GM21529 (cell line): ENCODE measurements around the gene PPP2R2D.

ENCODE experiments used
- ATAC-seq: cut with Tn5 transposase; IDR thresholded peaks from one replicate; pipeline ENCODE4 v1.9.1; 2021; ENCODE audit not compliant: unreplicated experiment

The PPP2R2D gene

DNA sequence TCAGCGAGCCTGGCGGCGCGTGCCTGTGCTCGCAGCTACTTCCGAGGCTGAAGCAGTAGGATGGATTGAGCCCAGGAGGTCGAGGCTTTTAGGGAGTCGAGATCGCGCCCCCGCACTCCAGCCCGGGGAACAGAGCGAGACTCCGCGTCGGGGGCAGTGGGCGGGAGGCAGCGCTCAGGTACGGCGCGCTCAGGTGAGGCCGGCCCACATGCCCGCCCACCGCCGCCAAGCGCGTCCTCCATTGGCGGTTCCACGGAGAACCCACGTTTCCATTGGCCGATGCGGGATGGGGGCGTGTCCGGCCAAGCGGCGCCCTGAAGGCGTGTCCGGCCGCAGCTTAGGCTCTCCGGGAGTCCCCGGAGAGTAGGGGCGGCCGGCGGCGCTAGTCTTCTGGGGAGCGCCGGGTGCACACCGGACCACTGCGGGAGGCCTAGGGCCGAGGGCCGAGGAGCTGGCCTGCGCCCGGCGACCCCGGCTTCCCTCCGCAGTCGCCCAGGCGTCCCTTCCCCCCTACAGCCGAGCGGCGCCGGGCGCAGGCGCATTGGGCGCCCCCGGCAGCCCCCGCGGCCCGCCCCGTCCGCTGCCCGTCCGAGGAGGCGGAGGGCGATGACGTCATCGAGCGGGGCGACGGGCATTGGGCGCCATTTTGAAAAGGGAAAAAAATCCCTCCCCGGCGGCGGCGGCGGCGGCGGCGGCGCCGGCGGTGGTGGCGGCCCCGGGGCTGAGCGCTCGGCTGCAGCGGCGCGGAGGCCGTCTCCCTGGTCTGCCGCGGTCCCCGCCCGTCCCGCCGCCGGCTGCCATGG lies at the start of gene PPP2R2D:
PPP2R2D (plus strand) TSS at position 659 of the 803 bp plus-strand sequence; CDS start at position 800, 141 bp downstream.
- peak; percentile 83 for ATAC-seq

DNA sequence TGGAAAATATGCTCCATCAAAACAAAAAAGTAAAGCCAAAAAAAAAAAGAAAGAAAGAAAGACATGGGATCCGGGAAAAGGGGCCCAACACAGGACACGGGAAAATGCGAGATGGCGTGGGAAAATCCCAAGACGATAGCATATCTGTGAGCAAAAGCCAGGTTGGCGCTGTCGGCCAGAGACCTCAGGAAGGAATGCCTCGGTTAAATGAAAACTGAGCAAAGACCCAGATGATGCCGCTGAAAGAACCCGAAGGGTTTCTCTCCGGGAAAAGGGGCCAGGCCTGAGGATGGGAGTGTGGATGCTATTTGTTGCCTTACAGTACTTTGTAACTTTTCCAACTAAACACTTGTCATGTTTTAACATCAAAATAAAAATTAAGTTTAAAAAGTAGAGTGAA lies 49.5 kb upstream of the PPP2R2D start:
- no peak for ATAC-seq

DNA sequence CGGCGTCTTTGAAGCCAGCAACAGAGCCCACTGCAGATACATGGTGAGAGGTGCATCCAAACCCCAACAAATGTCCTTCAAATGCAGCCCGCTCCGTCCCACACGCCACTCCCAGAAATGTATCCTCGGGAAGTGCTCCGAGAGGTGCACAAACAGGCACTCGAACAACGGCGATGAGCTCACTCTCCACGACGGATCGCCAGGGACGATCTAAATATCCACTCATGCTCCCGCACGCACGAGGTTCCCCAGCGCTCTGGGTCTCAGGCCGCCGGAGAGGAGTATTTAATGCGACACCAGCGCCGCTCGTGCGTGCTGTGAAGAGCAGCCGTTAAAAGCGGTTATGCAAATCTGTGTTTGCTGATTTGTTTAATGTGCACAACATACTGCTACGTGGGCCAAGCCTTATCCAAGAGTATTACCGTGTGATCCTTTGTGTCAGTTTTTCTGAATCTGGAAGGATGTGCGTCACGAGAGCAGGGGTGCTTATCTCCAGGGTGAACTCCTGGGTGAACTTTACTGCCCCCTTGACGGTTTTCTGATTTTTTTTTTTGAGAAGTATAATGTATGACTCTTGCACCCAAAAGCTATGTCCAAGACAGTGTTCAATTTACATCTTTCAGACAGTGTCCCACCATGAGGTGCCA lies 48.5 kb upstream of the PPP2R2D start:
- ATAC-seq = no peak

DNA sequence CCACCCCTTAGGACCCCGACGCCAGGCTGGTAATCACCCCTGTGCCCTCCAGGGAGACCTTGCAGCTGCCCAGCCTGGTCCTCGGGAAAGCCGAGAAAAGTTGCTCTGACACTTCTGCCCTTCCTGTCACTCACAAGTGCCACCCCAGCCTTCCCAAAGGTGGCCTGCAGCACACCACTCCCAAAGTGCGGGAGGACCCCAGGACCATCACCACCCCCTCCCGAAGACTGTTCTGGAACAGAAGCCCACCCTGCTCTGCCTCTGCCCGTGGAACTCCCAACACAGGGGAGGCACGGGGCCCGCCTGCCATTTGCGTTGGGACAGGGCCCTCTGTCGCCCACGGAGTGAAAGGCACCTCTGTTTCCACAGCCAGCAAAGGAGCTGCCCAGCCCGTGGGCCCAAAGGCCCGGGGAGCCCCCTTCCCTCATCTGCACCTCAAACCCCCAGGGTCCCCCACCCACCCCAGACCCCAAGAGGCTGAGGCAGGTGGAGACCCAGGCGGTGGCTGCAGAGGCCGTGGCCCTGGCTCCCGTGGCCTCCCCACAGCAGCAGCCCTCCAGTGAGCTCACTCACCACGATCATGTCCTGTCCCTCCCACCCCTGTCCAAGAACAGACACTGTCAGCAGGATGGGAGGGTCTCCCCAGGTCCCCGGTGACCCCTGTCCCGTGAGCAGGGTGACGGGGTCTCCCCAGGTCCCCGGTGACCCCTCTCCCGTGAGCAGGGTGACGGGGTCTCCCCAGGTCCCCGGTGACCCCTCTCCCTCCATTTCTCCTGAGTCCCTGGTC lies 47.8 kb upstream of the PPP2R2D start:
- ATAC-seq = no peak

DNA sequence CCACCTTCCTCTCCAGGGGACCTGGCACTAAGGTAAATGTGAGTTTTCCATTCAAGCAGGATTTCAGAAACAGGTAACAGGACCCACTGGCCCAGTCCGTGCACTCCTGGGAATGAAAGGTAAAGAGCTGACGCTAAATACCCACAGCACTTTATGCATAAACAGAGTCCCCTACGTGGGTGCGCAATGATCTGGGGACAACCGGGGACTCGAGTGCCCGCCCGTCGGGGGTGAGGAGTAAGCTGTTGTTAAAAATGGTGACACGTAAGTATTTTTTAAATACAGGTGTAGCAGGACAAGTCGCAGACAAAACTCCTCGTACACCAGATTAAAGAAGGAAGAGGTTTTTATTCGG lies 47.2 kb upstream of the PPP2R2D start:
- ATAC-seq = no peak

DNA sequence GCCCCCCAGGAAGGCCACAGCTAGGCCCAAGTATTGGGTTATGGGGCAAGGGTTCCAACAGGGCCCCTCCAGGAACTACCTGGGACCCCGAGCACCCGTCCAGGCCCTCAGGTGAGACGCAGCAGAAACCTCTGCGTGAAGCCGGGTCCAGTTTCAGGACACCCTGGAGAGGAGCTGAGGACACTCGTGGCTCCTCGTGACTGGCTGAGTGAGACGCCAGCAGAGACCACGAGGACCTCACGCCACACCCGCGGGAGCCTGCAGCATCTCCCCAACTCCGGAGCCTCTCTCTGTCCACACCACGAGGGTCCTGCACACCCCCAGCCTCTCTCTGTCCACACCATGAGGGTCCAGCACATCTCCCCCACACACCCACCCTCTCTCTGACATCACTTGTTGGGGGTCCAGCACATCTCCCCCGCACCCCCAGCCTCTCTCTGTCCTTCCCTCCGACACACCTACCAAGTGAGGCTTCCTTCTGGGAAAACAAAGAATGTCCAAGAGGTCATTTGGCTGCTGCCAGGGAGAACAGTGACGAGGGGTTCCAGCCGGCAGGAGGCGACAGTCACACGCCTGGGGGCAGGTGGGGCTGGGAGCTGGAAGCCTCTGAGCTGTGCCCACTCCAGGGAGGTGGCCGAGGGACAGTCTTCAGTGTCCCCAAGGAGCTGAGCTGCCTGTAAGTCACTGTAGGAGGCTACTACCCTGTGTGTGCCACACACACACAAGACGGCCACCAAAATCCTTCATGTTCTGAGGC lies 46.1 kb upstream of the PPP2R2D start:
- no peak for ATAC-seq

DNA sequence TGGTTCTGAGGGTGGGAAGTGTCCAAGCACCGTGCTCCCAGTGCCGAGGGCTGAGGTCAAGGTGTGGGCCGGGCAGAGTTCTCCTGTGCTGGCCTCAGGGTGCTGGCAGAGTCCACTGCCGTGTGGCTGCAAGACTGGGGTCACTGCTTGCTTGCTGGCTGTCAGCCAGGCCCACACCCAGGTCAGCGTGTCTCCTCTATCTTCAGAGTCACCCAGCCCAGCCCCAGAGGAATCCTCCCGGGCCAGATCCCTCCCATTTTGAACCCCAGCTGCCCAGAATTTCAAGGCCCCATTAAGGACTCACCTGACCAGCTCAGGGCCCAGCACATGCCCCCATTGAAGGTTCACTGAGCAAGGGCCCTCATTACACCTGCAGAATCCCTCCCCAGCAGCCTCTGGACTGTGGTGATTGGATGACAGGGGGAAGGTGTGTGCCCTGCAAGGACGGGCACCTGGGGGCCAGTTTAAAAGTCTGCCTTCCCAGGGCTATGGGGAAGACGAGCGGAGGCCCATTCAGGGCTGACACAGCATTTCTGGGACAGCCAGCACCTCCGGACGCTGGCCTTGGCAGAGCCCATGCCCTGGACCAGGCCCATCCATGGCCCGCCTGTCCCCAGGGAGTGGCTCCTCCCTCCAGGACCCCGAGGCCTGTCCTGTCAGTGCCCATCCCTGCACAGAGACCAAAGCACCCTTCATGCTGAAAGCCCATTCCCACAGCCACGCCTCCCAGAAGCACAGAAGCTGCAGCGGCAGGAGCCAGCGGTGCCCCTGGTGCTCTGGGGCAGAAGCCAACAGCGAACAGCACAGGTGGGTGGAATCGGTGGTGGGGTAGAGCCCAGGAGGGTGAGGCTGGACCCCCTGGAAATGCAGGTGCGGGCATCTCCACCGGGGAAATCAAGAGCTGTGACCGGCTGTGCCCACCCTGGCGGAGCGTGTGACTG lies 45.1 kb upstream of the PPP2R2D start:
- ATAC-seq = no peak

DNA sequence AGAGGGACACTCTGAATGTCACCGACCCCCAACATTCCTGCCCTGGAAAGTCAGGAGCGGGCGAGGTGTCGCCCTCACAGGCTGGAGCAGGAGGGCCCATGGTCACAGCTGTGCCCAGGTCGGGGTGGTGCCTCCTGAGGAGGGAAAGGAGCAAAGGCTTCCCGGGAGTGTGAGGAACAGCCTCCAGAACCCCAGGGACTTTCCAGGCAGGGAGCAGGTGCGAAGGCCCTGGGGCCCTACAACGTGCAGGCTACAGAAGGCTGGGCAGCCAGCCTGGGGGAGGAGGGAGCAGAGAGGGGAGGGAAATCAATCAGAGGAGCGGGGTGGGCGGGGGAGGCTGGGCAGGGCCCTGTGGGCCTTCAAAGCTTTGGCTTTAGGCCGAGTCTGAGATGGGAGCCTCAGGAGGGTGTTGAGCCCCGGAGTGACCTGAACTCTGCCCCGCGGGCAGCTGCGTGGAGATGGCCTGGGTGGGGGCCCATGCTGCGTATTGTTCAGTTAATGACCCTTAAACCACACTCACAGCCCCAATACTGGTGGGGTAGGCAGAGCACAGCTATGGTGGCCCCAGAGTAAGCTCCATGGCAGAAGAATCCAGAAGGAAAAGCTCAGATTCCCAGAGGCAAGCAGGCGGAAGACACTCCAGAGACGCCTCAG lies 44.2 kb upstream of the PPP2R2D start:
- no peak for ATAC-seq

DNA sequence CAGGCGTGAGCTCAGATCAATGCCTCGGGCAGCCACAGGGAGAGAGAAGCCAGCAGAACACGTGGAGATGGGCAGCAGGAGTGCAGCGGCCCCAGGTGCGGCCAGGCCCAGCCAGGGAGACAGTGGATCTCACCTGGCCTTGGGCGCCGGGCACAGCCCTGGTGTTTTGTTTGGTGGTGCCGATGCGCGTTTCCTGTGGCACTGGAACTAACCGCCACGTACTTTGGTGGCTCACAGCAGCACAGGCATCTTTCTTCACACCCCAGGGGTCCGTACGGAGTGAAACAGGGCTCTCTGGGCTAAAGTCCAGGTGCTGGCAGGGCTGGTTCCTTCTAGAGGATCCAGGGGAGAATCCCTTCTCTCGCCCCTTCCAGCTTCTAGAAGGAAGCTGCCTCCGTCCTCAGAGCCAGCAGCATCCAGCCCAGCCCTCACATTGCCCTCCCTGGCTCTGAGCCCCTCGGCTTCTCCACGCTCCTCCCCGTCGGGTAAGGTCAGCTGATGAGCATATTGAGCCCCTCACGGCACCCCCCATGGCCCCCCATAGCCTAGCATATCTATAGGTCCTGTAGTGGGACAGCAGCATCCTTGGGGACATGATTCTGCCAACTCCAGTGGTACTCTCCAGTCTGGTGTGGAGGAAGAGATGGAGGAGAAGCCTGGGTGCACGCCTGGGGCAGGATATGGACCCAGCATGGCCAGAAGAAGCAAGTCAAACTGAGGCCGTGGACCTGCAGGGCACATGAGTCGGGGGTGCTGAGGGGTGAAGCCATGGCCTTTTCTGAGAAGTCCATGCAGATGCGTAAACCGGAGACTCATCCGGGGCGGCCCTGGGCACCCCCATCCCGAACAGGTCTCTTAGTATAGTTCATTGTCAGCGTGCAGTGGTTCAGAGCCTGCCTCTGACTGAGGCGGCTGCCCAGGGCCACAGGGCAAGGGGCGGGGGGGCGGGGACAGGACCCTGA lies 43.4 kb upstream of the PPP2R2D start:
- ATAC-seq = no peak

DNA sequence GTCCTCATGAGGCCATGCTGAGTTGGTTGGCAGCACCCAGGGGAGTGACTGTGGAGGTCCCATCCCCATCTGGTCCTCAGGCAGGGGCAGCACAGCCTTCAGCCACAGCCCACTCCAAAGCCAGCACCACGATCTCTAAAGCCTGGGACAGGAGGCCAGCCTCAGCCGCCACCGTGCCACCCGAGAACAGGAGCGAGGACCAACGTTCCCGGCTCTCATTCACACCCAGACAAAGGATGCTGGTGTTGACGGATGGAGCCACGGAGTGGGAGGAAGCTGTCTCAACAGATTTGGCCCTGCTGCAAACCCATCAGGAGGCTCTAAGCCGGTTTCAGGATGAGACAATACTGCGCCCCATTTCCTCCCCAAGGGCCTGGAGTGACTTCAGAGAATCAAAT lies 42.7 kb upstream of the PPP2R2D start:
- no peak for ATAC-seq

DNA sequence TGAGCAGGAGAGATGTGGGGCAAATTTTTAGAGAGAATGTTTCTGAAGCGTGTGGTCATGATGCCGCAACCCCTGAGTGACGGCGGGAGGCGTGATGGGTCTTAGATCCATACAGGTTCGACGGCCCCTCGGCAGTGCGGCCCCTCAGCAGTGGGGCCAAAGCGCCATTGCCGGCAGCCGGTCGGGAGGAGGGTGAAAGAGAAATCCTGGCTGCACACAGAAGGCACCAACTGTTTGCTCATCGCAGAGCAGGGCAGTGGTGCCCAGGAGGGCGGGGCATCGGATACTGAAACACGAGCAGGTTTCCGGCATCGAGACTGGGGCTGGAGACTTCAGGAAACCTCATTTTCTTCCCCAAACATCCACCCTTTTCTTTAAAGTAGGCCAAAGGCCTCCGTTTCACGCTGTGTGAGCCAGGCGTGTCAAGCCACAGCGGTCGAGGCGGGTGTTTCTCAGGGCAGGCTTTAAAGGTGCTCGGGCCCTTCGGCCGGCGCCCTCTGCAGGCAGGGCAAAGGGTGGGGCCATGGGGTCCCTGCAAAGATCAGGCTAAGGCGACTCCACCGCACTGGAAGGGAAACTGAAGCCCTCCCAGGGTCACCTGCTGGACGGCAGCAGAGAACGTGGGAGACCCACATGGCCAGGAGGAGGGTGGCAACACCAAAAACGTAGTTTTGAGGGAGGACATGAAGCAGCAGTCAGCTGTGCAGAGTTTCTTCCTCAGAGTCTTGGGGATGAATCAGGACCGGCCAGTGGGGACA lies 42.0 kb upstream of the PPP2R2D start:
- no peak for ATAC-seq

DNA sequence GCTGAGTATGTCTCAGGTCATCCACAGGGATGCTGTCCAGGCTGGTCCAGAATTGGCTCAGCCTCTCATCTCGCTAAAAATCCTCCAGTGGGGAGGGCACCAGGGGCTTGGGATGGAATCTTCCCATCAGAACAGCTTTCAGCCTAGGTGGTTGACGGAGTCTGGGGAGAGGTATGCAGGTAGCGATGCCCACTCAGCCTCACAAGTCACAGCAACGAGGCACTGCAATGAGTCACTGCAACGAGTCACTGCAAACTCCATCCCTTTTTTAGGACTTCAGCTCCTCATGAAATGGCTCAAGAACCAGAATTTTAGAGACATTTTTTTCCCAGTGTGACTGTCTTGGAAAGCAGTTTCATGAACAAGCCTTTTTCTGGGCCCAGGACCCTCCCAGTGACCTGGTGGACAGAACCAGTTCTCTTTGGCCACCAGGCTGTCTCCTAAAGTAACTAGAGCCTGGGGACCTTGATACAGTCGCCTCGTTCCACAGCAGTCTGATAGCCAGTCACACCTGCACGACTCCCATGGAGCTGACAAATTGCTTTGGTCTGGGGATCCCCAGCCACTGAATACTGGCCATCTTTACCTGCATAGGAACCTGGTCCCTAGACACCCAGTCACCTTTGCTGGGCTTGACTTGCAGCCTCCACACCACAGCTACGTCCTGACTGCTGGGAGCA lies 41.3 kb upstream of the PPP2R2D start:
- no peak for ATAC-seq

DNA sequence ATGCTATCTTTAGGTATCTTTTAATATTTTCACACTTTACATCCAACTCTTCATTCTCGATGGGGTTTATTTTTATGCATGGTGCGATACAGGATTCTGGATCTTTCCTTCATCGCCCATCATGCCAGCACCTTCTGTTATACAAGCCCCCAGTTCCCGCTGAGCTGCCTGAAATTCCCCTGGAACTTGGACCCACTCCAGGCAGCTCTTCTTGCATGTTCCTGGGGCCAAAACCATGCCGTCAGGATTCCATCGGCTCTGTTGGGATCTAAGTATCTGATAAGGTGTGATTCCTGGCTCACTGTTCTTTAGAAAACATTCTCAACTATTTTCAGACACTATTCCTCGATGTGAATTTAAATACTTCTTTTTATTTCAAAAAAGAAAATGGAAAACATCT lies 40.5 kb upstream of the PPP2R2D start:
- ATAC-seq = no peak

DNA sequence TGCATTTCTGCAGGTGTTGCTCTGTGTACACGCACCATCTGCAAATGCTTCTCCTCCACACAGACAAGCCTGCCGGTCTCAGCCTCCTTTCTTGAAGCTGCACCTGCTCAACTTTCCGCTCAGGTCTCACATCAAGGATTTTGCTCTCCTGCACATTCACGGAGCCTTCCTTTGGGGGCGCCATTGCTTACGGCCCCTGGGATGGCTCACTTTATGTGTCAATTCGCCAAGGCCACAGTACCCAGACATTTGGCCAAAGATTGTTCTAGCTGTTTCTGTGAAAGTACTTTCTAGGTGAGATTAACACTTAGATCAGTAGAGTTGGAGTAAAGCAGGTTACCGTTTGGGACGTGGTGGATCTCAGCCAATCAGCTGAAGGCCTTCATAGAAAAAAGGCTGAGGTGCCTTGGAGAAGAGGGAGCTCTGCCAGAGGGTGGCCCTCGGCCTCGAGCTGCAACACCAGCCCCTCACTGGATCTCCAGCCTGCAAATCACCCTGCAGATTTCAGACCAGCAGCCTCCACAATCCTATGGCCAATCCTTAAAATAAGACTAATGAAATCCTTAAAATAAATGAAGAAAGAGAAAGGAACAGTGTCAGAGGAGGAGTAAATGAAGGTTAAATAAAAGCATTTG lies 39.9 kb upstream of the PPP2R2D start:
- no peak for ATAC-seq

DNA sequence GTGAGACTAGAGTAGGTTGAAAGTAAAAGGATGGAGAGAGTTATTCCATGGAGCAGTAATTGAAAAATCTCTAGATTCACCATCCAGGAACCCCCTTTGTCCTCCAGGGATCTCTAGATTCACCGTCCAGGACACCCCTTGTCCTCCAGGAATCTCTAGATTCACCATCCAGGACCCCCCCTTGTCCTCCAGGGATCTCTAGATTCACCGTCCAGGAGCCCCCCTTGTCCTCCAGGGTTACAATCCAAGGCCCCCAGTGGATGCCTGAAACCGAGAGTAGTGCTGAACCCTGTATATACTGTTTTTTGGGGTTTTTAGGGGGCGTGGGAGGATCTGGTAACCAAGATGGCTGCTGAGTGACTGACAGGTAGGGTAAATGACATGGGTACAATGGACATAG lies 38.3 kb upstream of the PPP2R2D start:
- no peak for ATAC-seq

DNA sequence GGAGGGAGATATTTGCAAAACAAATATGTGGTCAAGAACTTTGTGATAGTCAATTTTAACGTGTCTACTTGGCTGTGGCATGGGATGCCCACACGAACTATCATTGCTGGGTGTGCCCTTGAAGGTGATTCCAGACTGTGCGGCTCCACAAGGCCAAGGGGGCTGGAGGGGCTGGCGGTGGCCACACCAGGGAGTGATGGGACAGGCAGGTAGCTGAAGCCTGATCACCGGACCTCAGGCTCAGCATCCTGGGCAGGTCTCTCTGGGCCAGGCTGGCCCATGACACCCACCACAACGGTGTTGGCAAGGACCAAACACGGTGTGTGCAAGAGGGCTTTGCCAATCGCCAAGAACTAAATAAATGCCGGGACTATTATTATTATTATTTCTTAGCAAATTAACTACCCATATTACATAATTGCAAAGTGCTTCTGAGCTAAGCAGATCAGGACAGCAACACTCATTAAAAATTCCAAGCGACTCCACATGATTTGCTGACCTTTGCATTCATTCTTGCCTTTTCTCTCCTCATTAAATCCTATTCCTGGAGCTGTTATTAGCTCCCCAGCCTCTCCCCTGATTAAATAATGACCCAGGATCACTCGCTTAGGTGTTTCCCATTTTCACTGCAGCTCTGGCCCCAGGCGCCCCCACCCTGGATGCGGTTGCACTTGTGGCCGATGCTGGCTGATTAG lies 35.4 kb upstream of the PPP2R2D start:
- ATAC-seq = no peak
